CD4-positive, CD25-positive, alpha-beta regulatory T cell (primary cell): Measurements from ENCODE around the gene EMC6. TPM values are rescaled to one million over a fixed set of nuclear protein-coding genes. Genes with fewer than 3 reads are reported as not detected.

Experiments used
- ATAC-seq, 2 donors: fragments of 150-1000 bp; cut with Tn5 transposase; one replicate each; pipeline ENCODE4 v1.10.0; 2021; ENCODE audit warnings: low read depth in 2 of 2, moderate number of reproducible peaks in 2 of 2, moderate library complexity in 1 of 2
- DNase-seq, 3 donors: peaks; one replicate each; pipeline versions ENCODE4 v3.0.0 to v3.0.0-alpha.2; 2012 to 2022; ENCODE audit warnings: mixed read lengths in 1 of 3
- H3K27ac ChIP-seq: one replicate; pipeline ENCODE4 v1.7.0; 2013; ENCODE audit warnings: mild to moderate bottlenecking, low read length; ENCODE audit not compliant: insufficient read depth, poor library complexity, severe bottlenecking
- H3K27me3 ChIP-seq: one replicate; pipeline ENCODE4 v1.7.0; 2013; ENCODE audit warnings: low read length; ENCODE audit not compliant: control insufficient read depth, insufficient read depth
- H3K36me3 ChIP-seq: one replicate; pipeline ENCODE4 v1.7.0; 2013; ENCODE audit warnings: mild to moderate bottlenecking, low read length, moderate library complexity; ENCODE audit not compliant: control insufficient read depth, insufficient read depth
- H3K4me1 ChIP-seq: 2 replicates; pipeline ENCODE4 v1.7.0; 2013; ENCODE audit warnings: mild to moderate bottlenecking, low read length; ENCODE audit not compliant: insufficient read depth, control insufficient read depth, poor library complexity, severe bottlenecking
- H3K4me3 ChIP-seq: one replicate; pipeline ENCODE4 v1.7.0; 2013; ENCODE audit warnings: low read depth, mild to moderate bottlenecking, low read length, moderate library complexity
- H3K9me3 ChIP-seq, 2 experiments: 1 replicate in 1 of 2; 2 replicates in 1 of 2; pipeline ENCODE4 v1.7.0; 2013; ENCODE audit warnings: low read length in 2 of 2, mild to moderate bottlenecking in 1 of 2, moderate library complexity in 1 of 2; ENCODE audit not compliant: control insufficient read depth in 2 of 2
- H3K27ac Mint-ChIP-seq, 3 donors: one replicate each; pipeline ENCODE4 v1.8.0; 2020 to 2022; ENCODE audit warnings: mild to moderate bottlenecking in 3 of 3, mixed read lengths in 3 of 3, moderate library complexity in 2 of 3
- H3K27me3 Mint-ChIP-seq: one replicate; pipeline ENCODE4 v1.8.0; 2022; ENCODE audit warnings: mild to moderate bottlenecking, mixed read lengths
- H3K36me3 Mint-ChIP-seq: one replicate; pipeline ENCODE4 v1.8.0; 2020; ENCODE audit warnings: mixed read lengths
- H3K4me1 Mint-ChIP-seq, 4 donors: one replicate each; pipeline ENCODE4 v1.8.0; 2020 to 2022; ENCODE audit warnings: mixed read lengths in 4 of 4, mild to moderate bottlenecking in 1 of 4
- H3K4me3 Mint-ChIP-seq, 4 donors: one replicate each; pipeline ENCODE4 v1.8.0; 2020 to 2022; ENCODE audit warnings: mild to moderate bottlenecking in 4 of 4, mixed read lengths in 4 of 4, moderate library complexity in 3 of 4
- H3K9me3 Mint-ChIP-seq, 7 donors: one replicate each; pipeline ENCODE4 v1.8.0; 2020 to 2022; ENCODE audit warnings: mixed read lengths in 7 of 7, mild to moderate bottlenecking in 3 of 7, moderate library complexity in 2 of 7
- polyA plus RNA-seq, 4 donors: library from polyadenylated mRNA; unstranded; fragments of 300-500 nt; fragmentation: Illumina TruSeq; gene quantifications; one replicate each; pipeline ENCODE4 v1.2.3, GENCODE V29; 2021
- total RNA-seq: library from RNA; stranded (reverse); gene quantifications from one replicate; pipeline ENCODE4 v1.2.3, GENCODE V29; 2022

EMC6 gene
- total and polyA plus RNA-seq, 5 donors from 2014 or later: 27.2 to 125 (median 113) TPM

- Mint-ChIP-seq H3K27me3 (peaks cover 2% of the 10 kb centered on the region), H3K36me3 (peaks cover 9% of the 10 kb centered on the region), H3K27ac (no peak overlapping the region), H3K4me3 (no peak overlapping the region), H3K9me3 (no peaks in the 10 kb centered on the region), H3K4me1 (peaks cover 0 to 13% (median 2%) of the 10 kb centered on the region in 4 donors)
- DNase-seq: no peak
- no peaks in the 10 kb centered on the region for H3K27me3 ChIP-seq
- H3K27ac ChIP-seq: no peak overlapping the region
- peaks cover 13% of the 10 kb centered on the region for H3K36me3 ChIP-seq
- no peaks in the 10 kb centered on the region for H3K9me3 ChIP-seq
- H3K4me3 ChIP-seq: no peak overlapping the region
- ATAC-seq: no peak
- H3K4me1 ChIP-seq: no peaks in the 10 kb centered on the region
These were observed 19.5 kb downstream of the EMC6 start for GRCh38 chr17:3688027-3688553.

GRCh38 chr17:3688852-3689261, 20.2 kb downstream of the EMC6 start:
- Mint-ChIP-seq H3K27me3 (peaks cover 6% of the 10 kb centered on the region), H3K27ac (no peak overlapping the region), H3K4me1 (peaks cover 0 to 17% (median 4%) of the 10 kb centered on the region in 4 donors), H3K9me3 (no peaks in the 10 kb centered on the region), H3K4me3 (no peak overlapping the region), H3K36me3 (peaks cover 9% of the 10 kb centered on the region)
- Histone ChIP-seq H3K27me3 (no peaks in the 10 kb centered on the region), H3K36me3 (peaks cover 13% of the 10 kb centered on the region), H3K4me3 (no peak overlapping the region), H3K9me3 (no peaks in the 10 kb centered on the region), H3K27ac (no peak overlapping the region), H3K4me1 (no peaks in the 10 kb centered on the region)
- no peak for ATAC-seq
- DNase-seq: no peak

DNA sequence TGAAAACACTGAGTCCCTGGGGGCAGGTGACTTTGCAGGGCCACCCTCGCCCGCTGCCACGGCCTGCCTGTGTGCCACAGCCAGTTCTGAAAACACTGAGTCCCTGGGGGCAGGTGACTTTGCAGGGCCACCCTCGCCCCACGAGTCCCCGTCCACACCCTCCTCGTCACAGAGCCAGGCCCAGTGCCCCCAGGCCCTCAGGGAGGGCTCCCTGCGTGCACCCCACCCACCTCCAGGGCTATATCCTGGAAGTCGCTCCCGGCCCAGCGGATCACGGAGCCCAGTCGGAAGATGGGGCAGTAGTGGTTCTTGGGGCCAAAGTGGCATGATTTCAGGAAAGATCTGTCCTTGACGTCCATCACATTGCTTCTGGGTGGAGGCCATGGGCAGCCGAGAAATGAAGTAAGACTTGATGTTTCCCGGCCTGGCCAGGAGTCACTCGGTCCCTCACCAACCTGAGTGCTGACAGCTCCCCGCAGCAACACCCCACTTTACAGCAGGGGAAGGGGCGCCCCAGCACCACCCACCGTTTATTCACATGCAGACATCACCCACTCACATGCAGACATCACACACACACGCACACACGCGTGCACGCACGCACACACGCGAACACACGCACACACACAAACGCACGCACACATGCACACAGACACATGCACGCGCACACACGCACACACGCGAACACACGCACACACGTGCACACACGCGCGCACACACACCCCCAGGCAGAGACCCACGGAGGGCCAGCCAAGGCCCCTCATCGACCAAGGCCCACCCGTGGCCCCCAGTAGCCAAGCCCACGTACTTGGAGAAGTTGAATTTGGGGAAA, 20.9 kb downstream of the EMC6 start:
- Mint-ChIP-seq H3K27ac (no peak overlapping the region), H3K27me3 (peaks cover 6% of the 10 kb centered on the region), H3K4me3 (no peak overlapping the region), H3K9me3 (no peaks in the 10 kb centered on the region), H3K36me3 (peaks cover 9% of the 10 kb centered on the region), H3K4me1 (peaks cover 0 to 23% (median 9%) of the 10 kb centered on the region in 4 donors)
- peaks cover 3% of the 10 kb centered on the region for H3K4me1 ChIP-seq
- no peak for DNase-seq
- peaks cover 13% of the 10 kb centered on the region for H3K36me3 ChIP-seq
- no peak overlapping the region for H3K27ac ChIP-seq
- no peaks in the 10 kb centered on the region for H3K9me3 ChIP-seq
- ATAC-seq: no peak
- H3K4me3 ChIP-seq: no peak overlapping the region
- no peaks in the 10 kb centered on the region for H3K27me3 ChIP-seq

GRCh38 chr17:3690094-3690715, 21.6 kb downstream of the EMC6 start:
- no peak for ATAC-seq

DNA sequence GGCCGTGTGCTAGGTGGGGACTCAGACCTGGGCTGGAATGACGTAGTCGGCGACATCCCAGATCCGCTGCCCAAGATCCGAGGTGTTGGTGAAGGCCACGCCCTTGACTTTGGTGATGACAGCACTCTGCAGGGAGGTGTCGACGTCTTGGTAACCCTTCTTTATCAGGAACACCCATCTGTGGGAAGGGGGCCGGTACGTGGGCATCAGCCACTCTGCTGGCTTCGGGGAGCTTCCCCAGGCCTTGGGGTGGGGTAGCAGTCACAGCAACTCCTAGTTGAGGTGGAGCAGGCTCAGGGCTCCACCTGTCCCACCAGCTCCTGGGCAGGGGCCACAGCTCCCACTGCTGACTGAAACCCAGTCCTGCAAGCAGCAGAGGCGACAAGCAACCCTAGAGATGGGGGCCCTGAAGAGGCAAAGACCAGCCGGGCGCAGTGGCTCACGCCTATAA, 23.0 kb downstream of the EMC6 start:
- Histone ChIP-seq H3K36me3 (peaks cover 13% of the 10 kb centered on the region), H3K9me3 (no peaks in the 10 kb centered on the region), H3K4me1 (peaks cover 19% of the 10 kb centered on the region), H3K27ac (no peak overlapping the region), H3K4me3 (no peak overlapping the region), H3K27me3 (no peaks in the 10 kb centered on the region)
- Mint-ChIP-seq H3K4me1 (peaks cover 0 to 35% (median 14%) of the 10 kb centered on the region in 4 donors), H3K27ac (no peak overlapping the region), H3K27me3 (peaks cover 6% of the 10 kb centered on the region), H3K36me3 (peaks cover 9% of the 10 kb centered on the region), H3K9me3 (no peaks in the 10 kb centered on the region), H3K4me3 (peak overlapping the region in 1 of 4 donors; percentile 54)
- ATAC-seq (no peak), DNase-seq (no peak)

More at GRCh38 chr17:3690094-3690715, 21.6 kb downstream of the EMC6 start:
- peaks cover 9% of the 10 kb centered on the region for H3K36me3 Mint-ChIP-seq
- no peak overlapping the region for H3K27ac ChIP-seq
- no peaks in the 10 kb centered on the region for H3K9me3 Mint-ChIP-seq
- DNase-seq: no peak
- no peak overlapping the region for H3K4me3 Mint-ChIP-seq
- peaks cover 6% of the 10 kb centered on the region for H3K27me3 Mint-ChIP-seq
- no peak overlapping the region for H3K27ac Mint-ChIP-seq
- no peak overlapping the region for H3K4me3 ChIP-seq
- H3K27me3 ChIP-seq: no peaks in the 10 kb centered on the region
- peaks cover 10% of the 10 kb centered on the region for H3K4me1 ChIP-seq
- peaks cover 0 to 29% (median 11%) of the 10 kb centered on the region in 4 donors for H3K4me1 Mint-ChIP-seq
- H3K9me3 ChIP-seq: no peaks in the 10 kb centered on the region
- H3K36me3 ChIP-seq: peaks cover 13% of the 10 kb centered on the region

DNA sequence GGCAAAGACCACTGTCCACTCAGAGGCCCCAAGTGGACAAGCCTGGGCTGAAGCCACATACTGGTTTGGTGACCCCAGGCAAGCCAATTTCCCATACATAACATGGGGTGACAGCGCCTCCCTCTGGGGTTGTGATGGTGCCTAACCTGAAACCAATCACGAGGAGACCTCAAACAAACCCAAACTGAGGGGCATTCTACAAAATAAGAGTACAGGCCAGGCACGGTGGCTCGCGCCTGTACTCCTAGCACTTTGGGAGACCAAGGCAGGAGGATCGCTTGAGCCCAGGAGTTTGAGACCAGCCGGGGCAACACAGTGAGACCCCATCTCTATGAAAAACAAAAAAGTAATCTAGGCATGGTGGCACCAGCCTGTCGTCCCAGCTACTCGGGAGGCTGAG, 23.7 kb downstream of the EMC6 start:
- Mint-ChIP-seq H3K9me3 (no peaks in the 10 kb centered on the region), H3K36me3 (peaks cover 9% of the 10 kb centered on the region), H3K4me3 (peak overlapping the region in 1 of 4 donors; percentile 28), H3K27me3 (peaks cover 6% of the 10 kb centered on the region), H3K27ac (no peak overlapping the region), H3K4me1 (peaks cover 0 to 37% (median 14%) of the 10 kb centered on the region in 4 donors)
- H3K4me1 ChIP-seq: peaks cover 21% of the 10 kb centered on the region
- H3K36me3 ChIP-seq: peaks cover 13% of the 10 kb centered on the region
- no peak overlapping the region for H3K4me3 ChIP-seq
- no peaks in the 10 kb centered on the region for H3K9me3 ChIP-seq
- H3K27ac ChIP-seq: no peak overlapping the region
- H3K27me3 ChIP-seq: no peaks in the 10 kb centered on the region
- DNase-seq (no peak), ATAC-seq (no peak)

GRCh38 chr17:3693141-3693540, 24.5 kb downstream of the EMC6 start:
- H3K9me3 ChIP-seq: no peaks in the 10 kb centered on the region
- H3K27ac ChIP-seq: no peak overlapping the region
- H3K9me3 Mint-ChIP-seq: no peaks in the 10 kb centered on the region
- H3K27me3 Mint-ChIP-seq: peaks cover 6% of the 10 kb centered on the region
- H3K36me3 Mint-ChIP-seq: peaks cover 9% of the 10 kb centered on the region
- peaks cover 21% of the 10 kb centered on the region for H3K4me1 ChIP-seq
- H3K27ac Mint-ChIP-seq: peak overlapping the region; percentile 51 to 71 (median 61)
- peaks cover 0 to 39% (median 14%) of the 10 kb centered on the region in 4 donors for H3K4me1 Mint-ChIP-seq
- peak overlapping the region in 3 of 4 donors; percentile 13 to 53 (median 44) for H3K4me3 Mint-ChIP-seq
- no peak for ATAC-seq
- H3K27me3 ChIP-seq: no peaks in the 10 kb centered on the region
- DNase-seq: no peak
- no peak overlapping the region for H3K4me3 ChIP-seq
- peaks cover 13% of the 10 kb centered on the region for H3K36me3 ChIP-seq
